ENCODE measurements around the gene WHRN. TPM values are rescaled to one million over a fixed set of nuclear protein-coding genes. Genes with fewer than 3 reads are reported as not detected.

The WHRN gene
- total RNA-seq, 4 donors from 2014 or later = 0.82 to 4.1 (median 2.3) TPM

DNA sequence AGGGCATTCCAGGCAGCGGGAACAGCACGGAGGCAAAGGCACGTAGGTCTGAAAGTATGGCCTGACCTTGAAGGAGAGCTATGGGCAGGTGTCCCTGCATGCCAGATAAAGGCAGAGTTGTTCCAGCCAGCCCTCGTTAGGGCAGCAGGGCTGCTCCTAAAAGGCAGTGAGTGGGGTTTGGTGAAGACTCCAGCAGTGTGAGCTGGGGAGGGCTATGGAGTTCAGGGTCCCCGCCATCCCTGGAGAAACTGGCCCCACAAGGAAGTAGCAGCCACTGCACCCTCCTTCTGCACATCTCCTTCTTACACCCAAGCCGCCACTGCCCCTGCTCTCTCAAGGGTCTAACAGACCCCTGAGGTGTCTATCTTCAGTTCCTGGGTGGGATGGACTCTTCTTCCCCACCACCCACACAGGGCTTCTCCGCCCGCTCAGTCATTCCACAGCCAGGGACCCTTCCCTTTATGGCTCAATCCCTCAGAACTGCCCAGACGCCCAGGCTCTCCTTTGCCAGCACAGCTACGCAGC lies 118.8 kb downstream of the WHRN start:
- TF ChIP-seq CTCF (IDR thresholded peaks at IDR 0.05; ENCODE audit: low read depth) = no peak

DNA sequence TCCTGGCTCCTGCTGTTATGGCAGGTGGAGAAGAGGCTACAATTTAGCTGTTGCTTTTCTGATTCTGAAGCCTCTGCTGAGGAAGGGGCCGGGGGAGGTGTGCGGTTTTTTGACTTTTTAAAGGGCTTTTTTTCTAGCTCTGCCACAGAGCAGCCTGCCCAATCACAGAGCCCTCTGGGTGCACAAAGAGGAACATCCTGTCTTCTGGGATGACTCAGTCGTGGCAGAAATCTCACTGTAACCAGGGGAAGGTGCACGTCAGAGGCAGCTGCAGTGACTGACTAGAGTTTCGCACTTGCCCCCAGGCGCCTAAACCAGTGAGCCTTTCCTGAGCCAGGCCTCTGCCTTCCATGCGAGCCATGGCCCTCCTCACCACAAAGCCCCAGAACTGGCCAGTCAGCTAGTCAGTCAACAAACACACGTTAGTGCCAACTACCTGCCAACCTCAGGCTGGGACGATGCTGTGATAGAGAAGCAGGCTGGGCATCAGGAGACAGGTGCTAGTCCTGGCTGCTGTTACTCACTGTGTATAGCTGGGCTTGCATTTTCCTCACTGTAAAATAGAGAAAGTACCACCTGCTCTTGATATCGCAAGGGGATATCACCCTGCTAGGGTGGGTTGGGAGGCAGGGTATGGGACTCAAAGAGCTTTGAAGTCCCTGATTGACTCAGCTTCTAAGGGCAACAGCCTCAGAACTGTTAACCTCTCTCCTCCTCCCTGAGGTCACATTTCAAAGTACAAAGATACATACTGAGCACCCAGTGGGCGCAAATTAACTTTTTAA lies 119.7 kb downstream of the WHRN start:
- no peak for TF ChIP-seq CTCF (IDR thresholded peaks at IDR 0.05; ENCODE audit: low read depth)

- no peak for TF ChIP-seq CTCF (IDR thresholded peaks at IDR 0.05; ENCODE audit: low read depth)
Observed at GRCh38 chr9:114384836-114385396, 120.4 kb downstream of the WHRN start.

DNA sequence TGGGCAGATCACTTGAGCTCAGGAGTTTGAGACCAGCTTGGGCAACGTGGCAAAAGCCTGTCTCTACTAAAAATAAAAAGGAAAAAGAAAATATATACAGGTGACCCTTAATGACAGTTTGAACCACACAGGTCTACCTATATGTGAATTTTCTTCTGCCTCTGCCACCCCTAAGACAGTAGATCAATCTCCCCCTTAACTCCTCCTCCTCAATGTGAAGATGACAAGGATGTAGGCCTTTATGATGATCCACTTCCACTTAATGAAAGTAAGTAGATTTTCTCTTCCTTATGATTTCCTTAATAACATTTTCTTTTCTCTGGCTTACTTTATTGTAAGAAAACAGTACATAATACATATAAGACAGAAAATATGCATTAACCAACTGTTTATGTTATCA lies 120.9 kb downstream of the WHRN start:
- no peak for TF ChIP-seq CTCF (IDR thresholded peaks at IDR 0.05; ENCODE audit: low read depth)

- no peak for TF ChIP-seq CTCF (IDR thresholded peaks at IDR 0.05; ENCODE audit: low read depth)
Observed at GRCh38 chr9:114383521-114384231, 121.6 kb downstream of the WHRN start.

GRCh38 chr9:114382699-114383520 lies 122.4 kb downstream of the WHRN start:
- TF ChIP-seq CTCF (IDR thresholded peaks at IDR 0.05; ENCODE audit: low read depth) = no peak
